Activated CD4-positive, CD25-positive, alpha-beta regulatory T cell (primary cell): Measurements from ENCODE around the gene BHLHE23.

Experiments used
- DNase-seq, 4 experiments: peaks; one replicate each; lab custom pipeline; 2025; lab: John Stamatoyannopoulos, UW

Gene BHLHE23

DNA sequence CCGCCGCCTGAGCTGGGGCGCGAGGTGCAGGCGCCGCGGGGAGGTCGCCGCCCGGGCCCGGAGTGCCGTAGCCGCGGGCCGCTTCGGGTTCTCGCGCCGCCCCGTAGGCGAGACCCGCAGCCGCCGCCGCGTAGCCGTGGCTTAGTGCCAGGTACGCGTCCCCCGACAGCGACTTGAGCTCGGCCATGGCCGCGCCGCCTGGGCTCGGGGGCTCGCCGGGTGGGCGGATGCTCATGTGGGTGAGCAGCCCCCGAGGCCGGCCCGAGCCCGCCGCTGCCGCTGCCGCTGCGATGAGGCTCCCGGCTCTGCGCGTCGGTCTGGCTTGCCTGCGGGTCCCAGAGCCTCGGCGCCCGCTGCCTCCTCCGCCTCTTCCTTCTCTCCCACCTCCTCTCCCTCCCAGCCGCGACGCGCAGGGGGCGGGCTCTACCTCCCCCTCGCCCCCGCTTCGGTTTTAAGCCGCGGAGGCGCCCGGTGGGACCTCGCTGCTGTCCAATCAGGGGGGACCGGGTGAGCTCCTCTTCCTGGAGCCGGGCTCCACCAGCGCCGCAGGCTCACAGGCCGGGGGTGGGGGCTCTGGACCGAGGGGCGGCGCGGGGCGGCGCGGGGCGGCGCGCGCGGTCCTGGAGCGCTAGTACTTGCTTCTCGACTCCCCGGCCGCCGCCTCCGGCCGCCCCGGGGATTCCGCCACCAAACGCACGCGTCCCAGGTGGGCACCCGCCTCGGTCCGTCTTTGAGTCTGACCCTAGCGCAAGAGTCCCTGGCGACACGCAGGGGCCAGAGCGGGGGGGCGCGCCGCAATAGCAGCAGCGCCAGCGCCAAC, at the start of gene BHLHE23:
TSS of gene BHLHE23 (minus strand) at position 425 of the 820 bp plus-strand sequence. CDS start at position 235, 190 bp downstream.
- no peak for DNase-seq

GRCh38 chr20:63055575-63056235, 48.9 kb upstream of the BHLHE23 start:
- DNase-seq = no peak

DNA sequence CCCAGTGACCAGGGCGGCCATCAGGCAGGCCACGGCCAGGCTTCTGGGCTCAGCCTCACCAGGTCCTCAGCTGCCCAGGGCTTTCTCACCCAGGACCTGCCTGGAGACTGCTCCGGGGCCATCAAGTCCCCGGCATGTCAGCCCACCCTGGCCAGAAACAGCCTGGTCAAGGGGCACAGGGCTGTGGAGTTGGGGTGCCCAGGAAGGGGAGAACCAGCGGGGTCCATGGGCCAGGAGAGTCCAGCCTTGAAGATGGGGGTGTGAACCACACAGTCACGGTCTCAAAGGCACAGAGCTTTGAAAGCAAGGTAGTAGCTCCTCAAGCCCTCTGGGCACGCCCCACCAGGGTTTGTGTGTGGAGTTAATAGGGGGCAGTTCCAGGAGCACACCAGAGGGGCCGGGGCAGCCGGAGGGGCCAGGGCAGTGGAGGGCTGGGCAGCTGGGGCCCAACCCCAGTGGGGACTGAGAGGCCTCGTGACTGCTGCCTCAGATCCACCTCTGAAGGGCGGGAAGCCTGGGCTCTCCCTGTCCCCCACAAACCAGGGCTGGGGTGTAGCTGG, 48.0 kb upstream of the BHLHE23 start:
- no peak for DNase-seq

DNA sequence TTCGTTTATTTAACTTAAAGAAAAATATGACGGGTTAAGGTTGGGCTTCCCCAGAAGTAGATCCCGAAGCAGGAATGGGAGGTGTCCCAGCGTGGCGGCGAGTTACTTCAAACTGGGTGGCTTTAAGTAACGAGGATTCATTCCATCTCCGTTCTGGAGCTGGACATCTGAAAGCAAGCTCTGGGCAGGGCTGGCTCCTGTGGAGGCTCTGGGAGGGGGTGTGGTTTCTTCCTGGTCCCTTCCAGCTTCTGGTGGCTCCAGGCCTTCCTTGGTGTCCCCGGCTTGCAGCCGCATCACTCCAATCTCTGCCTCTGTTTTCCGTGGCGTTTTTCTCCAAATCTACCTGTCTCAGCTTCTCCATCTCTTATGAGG, 47.3 kb upstream of the BHLHE23 start:
- no peak for DNase-seq

GRCh38 chr20:63053432-63054102, 46.8 kb upstream of the BHLHE23 start:
- DNase-seq = no peak

DNA sequence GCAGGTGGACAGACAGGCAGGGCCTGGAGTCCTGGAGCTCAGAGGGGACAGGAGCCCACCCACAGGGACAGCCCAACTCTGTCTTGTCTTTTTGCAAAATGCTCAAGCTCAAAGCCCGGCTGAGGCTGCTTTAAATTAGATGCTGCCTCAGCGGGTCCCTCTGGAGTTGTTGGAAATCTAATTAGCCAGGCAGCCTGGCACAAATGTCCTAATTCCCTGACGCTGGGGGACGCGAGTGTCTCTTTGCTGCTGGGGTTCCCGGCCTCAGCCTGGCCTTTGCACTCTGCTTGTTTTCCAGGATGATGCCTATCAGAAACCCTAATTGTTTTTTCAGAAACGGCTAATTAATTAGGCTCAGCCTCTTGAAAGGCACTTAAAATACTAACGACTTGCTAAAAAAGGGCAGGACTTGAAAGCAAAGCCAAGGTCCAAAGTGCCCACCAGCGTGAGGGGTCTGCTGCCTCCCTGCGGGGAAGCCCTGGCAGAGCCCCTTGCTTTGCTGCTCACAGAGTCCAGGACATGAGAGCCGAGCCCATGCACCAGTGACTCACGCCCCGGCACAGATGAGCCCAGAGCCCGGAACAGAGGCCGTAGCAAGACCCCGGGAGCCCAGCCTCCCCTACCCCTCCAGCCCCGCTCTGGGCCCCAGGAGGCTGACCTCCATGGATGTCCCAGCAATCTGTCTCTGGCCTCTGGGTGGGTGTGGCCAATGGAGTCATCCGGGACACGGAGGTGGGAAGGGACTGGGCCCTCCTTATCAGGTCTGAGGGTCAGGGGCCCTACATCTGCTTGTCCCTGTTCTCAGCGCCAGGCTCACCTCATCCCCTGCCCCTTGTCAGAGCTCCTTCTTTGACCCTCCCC, 46.0 kb upstream of the BHLHE23 start:
- DNase-seq = no peak

GRCh38 chr20:63051911-63052310, 45.1 kb upstream of the BHLHE23 start:
- no peak for DNase-seq

- DNase-seq = no peak
Observed at GRCh38 chr20:63051186-63051860, 44.6 kb upstream of the BHLHE23 start.

- no peak for DNase-seq
Observed at GRCh38 chr20:63050406-63050805, 43.6 kb upstream of the BHLHE23 start.

DNA sequence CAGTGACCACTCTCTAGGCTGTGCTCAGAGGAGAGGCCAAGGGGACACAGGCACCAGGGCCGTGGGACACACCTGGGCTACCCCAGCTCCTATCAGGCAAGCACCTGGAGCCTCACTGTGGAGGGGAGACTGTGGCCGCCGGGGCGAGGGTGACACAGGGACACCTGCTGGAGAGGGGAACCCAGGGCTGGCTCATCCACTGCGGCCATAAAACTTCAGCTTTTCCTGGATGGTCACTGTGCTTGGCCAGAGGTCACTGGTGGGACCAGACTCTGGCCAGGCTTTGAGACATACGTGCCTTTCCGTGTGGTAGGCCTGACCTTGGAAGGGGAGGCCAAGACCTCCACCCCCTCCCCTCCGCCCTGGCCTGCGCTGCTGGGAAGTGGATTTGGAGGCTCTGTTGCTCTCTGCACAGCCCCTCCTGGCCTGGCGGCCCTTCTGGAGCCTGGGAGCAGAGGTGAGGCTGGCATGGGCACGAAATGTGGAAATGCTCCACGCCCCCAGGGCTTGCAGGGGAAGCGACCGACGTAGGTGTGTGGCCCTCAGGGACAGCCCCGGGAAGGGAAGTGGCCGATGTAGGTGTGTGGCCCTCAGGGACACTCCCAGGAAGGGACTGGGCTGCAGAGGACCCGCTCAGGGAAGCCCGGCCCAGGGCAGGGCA, 42.9 kb upstream of the BHLHE23 start:
- DNase-seq = no peak

GRCh38 chr20:63049191-63049518, 42.4 kb upstream of the BHLHE23 start:
- no peak for DNase-seq

- no peak for DNase-seq
Observed at GRCh38 chr20:63048516-63049190, 41.9 kb upstream of the BHLHE23 start.

GRCh38 chr20:63047946-63048345, 41.2 kb upstream of the BHLHE23 start:
- DNase-seq = no peak

DNA sequence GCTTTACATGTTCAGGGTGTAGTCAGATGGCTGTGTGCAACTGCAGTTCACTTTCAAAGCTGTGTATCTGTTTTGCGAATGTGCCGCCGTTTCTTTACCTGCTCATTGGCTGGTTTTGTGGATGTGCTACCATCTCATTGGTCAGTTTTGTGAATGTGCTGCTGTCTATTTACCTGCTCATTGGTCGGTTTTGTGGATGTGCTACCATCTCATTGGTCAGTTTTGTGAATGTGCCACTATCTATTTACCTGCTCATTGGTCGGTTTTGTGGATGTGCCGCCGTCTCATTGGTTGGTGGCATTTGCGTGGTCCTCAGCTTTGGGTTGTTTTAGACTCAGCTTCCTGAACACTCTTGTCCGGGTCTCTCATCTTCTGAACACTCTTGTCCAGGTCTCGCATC, 40.5 kb upstream of the BHLHE23 start:
- DNase-seq = no peak

- DNase-seq = no peak
Observed at GRCh38 chr20:63046841-63047240, 40.1 kb upstream of the BHLHE23 start.

GRCh38 chr20:63045991-63046390, 39.2 kb upstream of the BHLHE23 start:
- DNase-seq = no peak

DNA sequence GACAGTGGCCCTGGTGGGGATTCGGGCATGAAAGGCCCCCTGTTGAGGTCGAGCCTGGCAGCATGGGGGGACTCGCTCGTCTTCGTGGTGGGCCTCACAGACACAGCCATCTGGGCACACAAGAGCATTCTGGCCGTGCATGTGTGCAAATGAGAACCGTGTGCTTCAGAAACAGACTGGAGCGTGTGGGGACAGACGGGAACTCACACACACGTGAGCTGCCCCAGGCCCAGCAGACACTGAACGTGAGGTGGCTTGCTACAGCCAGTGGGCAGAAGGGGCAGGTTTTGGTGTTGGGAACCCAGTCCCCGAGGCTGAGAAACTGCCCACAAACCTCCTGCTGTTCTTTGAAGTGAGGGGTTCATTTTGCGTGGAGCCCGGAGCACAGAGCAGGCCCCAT, 38.6 kb upstream of the BHLHE23 start:
- DNase-seq = no peak

DNA sequence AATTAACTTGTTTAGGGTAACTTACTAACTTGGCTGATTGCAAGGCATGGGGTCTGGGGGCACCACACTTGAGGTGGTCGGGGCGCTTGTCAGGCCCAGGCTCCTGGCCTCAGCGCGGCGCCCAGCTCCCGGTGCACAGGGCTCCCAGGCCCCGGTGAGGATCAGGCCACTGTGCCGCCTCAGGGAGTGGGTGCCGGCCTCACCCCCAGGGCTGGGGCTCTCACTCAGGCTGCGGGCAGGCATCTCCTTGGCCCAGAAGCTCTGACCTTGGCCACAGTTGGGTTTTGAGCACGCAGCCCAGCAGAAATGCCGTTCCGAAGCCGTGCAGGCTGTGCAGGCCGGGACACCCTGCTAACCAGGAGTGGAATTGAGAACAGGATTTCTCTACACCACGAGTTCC, 37.8 kb upstream of the BHLHE23 start:
- no peak for DNase-seq

DNA sequence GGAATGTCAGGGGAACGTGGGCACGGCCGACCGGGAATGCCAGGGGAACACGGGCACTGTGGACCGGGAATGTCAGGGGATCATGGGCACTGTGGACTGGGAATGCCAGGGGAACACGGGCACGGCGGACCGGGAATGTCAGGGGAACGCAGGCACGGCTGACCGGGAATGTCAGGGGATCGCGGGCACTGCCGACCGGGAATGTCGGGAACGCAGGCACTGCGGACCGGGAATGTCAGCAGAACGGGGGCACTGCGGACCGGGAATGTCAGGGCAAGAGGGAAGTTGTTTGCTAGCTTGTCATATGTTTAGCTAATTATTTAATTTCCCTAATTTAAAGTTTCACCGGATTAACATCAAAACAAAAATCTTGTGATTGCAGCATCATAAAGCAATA, 37.4 kb upstream of the BHLHE23 start:
- no peak for DNase-seq
